B cell (primary cell): Measurements from ENCODE around the gene CAV2.

Experiments
- EZH2 ChIP-seq: IDR thresholded peaks from 2 replicates; pipeline ENCODE4 v1.6.1; 2012; ENCODE audit warnings: borderline replicate concordance, low read depth, mild to moderate bottlenecking, moderate library complexity, low read length; ENCODE audit not compliant: insufficient read depth, poor library complexity, severe bottlenecking
- TF ChIP-seq, protein P1 (sequence below): fragments of 200-600 bp; IDR thresholded peaks from one replicate; pipeline ENCODE4 v1.8.0; 2022; ENCODE audit warnings: antibody characterized with exemption, mild to moderate bottlenecking

- TF ChIP-seq, protein P1, sequence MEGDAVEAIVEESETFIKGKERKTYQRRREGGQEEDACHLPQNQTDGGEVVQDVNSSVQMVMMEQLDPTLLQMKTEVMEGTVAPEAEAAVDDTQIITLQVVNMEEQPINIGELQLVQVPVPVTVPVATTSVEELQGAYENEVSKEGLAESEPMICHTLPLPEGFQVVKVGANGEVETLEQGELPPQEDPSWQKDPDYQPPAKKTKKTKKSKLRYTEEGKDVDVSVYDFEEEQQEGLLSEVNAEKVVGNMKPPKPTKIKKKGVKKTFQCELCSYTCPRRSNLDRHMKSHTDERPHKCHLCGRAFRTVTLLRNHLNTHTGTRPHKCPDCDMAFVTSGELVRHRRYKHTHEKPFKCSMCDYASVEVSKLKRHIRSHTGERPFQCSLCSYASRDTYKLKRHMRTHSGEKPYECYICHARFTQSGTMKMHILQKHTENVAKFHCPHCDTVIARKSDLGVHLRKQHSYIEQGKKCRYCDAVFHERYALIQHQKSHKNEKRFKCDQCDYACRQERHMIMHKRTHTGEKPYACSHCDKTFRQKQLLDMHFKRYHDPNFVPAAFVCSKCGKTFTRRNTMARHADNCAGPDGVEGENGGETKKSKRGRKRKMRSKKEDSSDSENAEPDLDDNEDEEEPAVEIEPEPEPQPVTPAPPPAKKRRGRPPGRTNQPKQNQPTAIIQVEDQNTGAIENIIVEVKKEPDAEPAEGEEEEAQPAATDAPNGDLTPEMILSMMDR, result no peak
- TF ChIP-seq EZH2, result no peak
These were observed 32.7 kb downstream of the CAV2 start for GRCh38 chr7:116532102-116532688.
